Hair follicle dermal papilla cell (primary cell): ENCODE data around the gene MYOZ1. TPM values are rescaled to one million over a fixed set of nuclear protein-coding genes. Genes with fewer than 3 reads are reported as not detected.

Experiments used
- total RNA-seq: library from RNA; depleted of rRNA; stranded (reverse); fragments of >200 nt; gene quantifications from 2 replicates; pipeline ENCODE4 v1.2.3, GENCODE V29; 2012

The MYOZ1 gene
- 0.12 and 0.16 TPM in 2 replicates for total RNA-seq

GRCh38 chr10:73641328-73642060 is at the start of gene MYOZ1:
Gene MYOZ1 (minus strand): TSS chr10:73641474. CDS start chr10:73640017, 1,457 bp downstream.

GRCh38 chr10:73655990-73656298 is 14.7 kb upstream of the MYOZ1 start, which contains the start of gene SYNPO2L:
Gene SYNPO2L (minus strand): TSS chr10:73656029. CDS start chr10:73655922, 107 bp downstream.

GRCh38 chr10:73590881-73591799 is 50.1 kb downstream of the MYOZ1 start, which contains the start of gene USP54:
Gene USP54 (minus strand): TSS chr10:73591342. CDS start chr10:73575658, 15,684 bp downstream.

Other genes starting within 250 kb of the MYOZ1 start
- 109 and 125 TPM in 2 replicates for gene ANXA7, start 227.4 kb downstream of the MYOZ1 start, total RNA-seq
- gene MSS51, start 207.9 kb downstream of the MYOZ1 start, total RNA-seq = 2.9 TPM in 2 replicates
- gene PPP3CB, start 145.4 kb downstream of the MYOZ1 start, total RNA-seq = 32.7 and 37.0 TPM in 2 replicates
- 8.6 and 11.5 TPM in 2 replicates for gene USP54, start 50.1 kb downstream of the MYOZ1 start, total RNA-seq
- under 0.01 TPM in 1 of 2 replicates, not detected in the other for gene SYNPO2L, start 14.6 kb upstream of the MYOZ1 start, total RNA-seq
- 3.4 and 5.4 TPM in 2 replicates for gene AGAP5, start 56.6 kb upstream of the MYOZ1 start, total RNA-seq
- 57.6 and 59.7 TPM in 2 replicates for gene SEC24C, start 102.9 kb upstream of the MYOZ1 start, total RNA-seq
- 6.8 and 10.0 TPM in 2 replicates for gene CHCHD1, start 140.6 kb upstream of the MYOZ1 start, total RNA-seq
- 102 and 106 TPM in 2 replicates for gene ZSWIM8, start 144.1 kb upstream of the MYOZ1 start, total RNA-seq
- gene NDST2, start 170.1 kb upstream of the MYOZ1 start, total RNA-seq = 32.3 and 39.2 TPM in 2 replicates
- 98.2 and 136 TPM in 2 replicates for gene CAMK2G, start 233.1 kb upstream of the MYOZ1 start, total RNA-seq